Dendritic cell treated with granulocyte-macrophage colony-stimulating factor and Interleukin-4, amounts not matched to agents 40 ng/mL and 50 ng/mL, for 4 days (primary cell): ENCODE results near the gene RSPH4A.
"Not testable (repeated sequence)": the region's sequence is repeated elsewhere in the genome, so short reads cannot be mapped to it uniquely, and the experiment has no call there.

Experiments used
- H3K27ac Mint-ChIP-seq: one replicate; pipeline ENCODE4 v1.8.0; 2022; ENCODE audit warnings: mild to moderate bottlenecking, mixed read lengths
- H3K27me3 Mint-ChIP-seq: one replicate; pipeline ENCODE4 v1.8.0; 2022; ENCODE audit warnings: mild to moderate bottlenecking, mixed read lengths
- H3K36me3 Mint-ChIP-seq: one replicate; pipeline ENCODE4 v1.8.0; 2022; ENCODE audit warnings: low read depth, mixed read lengths
- H3K4me1 Mint-ChIP-seq: one replicate; pipeline ENCODE4 v1.8.0; 2022; ENCODE audit warnings: low read depth, mixed read lengths
- H3K4me3 Mint-ChIP-seq: one replicate; pipeline ENCODE4 v1.8.0; 2022; ENCODE audit warnings: mild to moderate bottlenecking, moderate library complexity, mixed read lengths
- H3K9me3 Mint-ChIP-seq: one replicate; pipeline ENCODE4 v1.8.0; 2022; ENCODE audit warnings: mixed read lengths
- intact Hi-C: fragments of 100-400 bp; cut with micrococcal nuclease; formaldehyde crosslinking; loops from one replicate; pipeline ENCODE4 v1.15.0; 2022

Gene RSPH4A

GRCh38 chr6:116661594-116661993, 45.3 kb downstream of the RSPH4A start:
- Mint-ChIP-seq H3K27me3 (no peaks in the 10 kb centered on the region), H3K4me1 (peaks cover 49% of the 10 kb centered on the region), H3K9me3 (no peaks in the 10 kb centered on the region), H3K27ac (no peak overlapping the region), H3K36me3 (peaks cover 71% of the 10 kb centered on the region), H3K4me3 (no peak overlapping the region)
- intact Hi-C loops, result no loop called here

- Mint-ChIP-seq H3K27ac (no peak overlapping the region), H3K4me3 (no peak overlapping the region), H3K4me1 (peaks cover 55% of the 10 kb centered on the region), H3K27me3 (no peaks in the 10 kb centered on the region), H3K9me3 (no peaks in the 10 kb centered on the region), H3K36me3 (peaks cover 65% of the 10 kb centered on the region)
- intact Hi-C loops, result no loop called here
These were observed 45.9 kb downstream of the RSPH4A start for GRCh38 chr6:116662202-116662601.

DNA sequence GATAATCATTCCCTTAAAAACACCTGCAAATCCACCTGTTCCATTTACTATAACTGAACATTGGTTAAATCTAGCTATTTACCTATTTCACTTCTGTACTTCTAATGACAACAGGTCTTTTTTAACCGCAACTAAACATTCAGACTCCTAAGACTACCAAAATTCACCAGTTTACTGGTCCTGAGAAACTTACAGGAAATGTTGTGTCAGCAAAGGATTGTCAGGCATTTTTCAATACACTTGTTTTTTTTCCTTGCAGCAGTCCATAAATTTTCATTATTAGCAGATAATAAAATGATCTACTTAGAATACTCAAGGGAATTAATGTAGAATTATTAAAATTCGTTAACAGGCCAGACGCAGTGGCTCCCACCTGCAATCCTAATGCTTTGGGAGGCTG, 47.0 kb downstream of the RSPH4A start:
- Mint-ChIP-seq H3K4me1 (peaks cover 59% of the 10 kb centered on the region), H3K27me3 (no peaks in the 10 kb centered on the region), H3K9me3 (no peaks in the 10 kb centered on the region), H3K27ac (no peak overlapping the region), H3K4me3 (no peak overlapping the region), H3K36me3 (peaks cover 59% of the 10 kb centered on the region)
- intact Hi-C loops, result no loop called here

- H3K4me3 Mint-ChIP-seq, H3K27me3 Mint-ChIP-seq, H3K9me3 Mint-ChIP-seq, intact Hi-C loops, H3K27ac Mint-ChIP-seq: not testable (repeated sequence)
- peaks cover 54% of the 10 kb centered on the region for H3K36me3 Mint-ChIP-seq
- H3K4me1 Mint-ChIP-seq, result peaks cover 59% of the 10 kb centered on the region
These were observed 47.9 kb downstream of the RSPH4A start for GRCh38 chr6:116664169-116664568.

GRCh38 chr6:116665464-116665863, 49.2 kb downstream of the RSPH4A start:
- Mint-ChIP-seq H3K27me3 (no peaks in the 10 kb centered on the region), H3K4me1 (peaks cover 53% of the 10 kb centered on the region), H3K27ac (no peak overlapping the region), H3K4me3 (no peak overlapping the region), H3K9me3 (no peaks in the 10 kb centered on the region), H3K36me3 (peaks cover 44% of the 10 kb centered on the region)
- intact Hi-C loops, result loop anchor here (5.0 kb wide), 2 partner anchors 93 to 413 kb away; partner anchors contain the start of genes RWDD1 and TSPYL4

- Mint-ChIP-seq H3K27ac (no peak overlapping the region), H3K9me3 (no peaks in the 10 kb centered on the region), H3K36me3 (peaks cover 38% of the 10 kb centered on the region), H3K4me3 (no peak overlapping the region), H3K27me3 (peaks cover 2% of the 10 kb centered on the region), H3K4me1 (peaks cover 46% of the 10 kb centered on the region)
- intact Hi-C loops, result loop anchor here (5.0 kb wide), 2 partner anchors 95 to 415 kb away; partner anchors contain the start of genes RWDD1 and TSPYL4
These were observed 50.6 kb downstream of the RSPH4A start for GRCh38 chr6:116666869-116667268.

- Mint-ChIP-seq H3K9me3 (no peaks in the 10 kb centered on the region), H3K4me3 (peak overlapping the region; percentile 90), H3K4me1 (peaks cover 39% of the 10 kb centered on the region), H3K36me3 (peaks cover 31% of the 10 kb centered on the region), H3K27me3 (peaks cover 5% of the 10 kb centered on the region), H3K27ac (peak overlapping the region; percentile 92)
- intact Hi-C loops, result loop anchor here (5.0 kb wide), 2 partner anchors 95 to 415 kb away; partner anchors contain the start of genes RWDD1 and TSPYL4
These were observed 51.3 kb downstream of the RSPH4A start for GRCh38 chr6:116667623-116668022.

- peaks cover 9% of the 10 kb centered on the region for H3K36me3 Mint-ChIP-seq
- peaks cover 3% of the 10 kb centered on the region for H3K4me1 Mint-ChIP-seq
- intact Hi-C loops, result no loop called here
- H3K9me3 Mint-ChIP-seq, result no peaks in the 10 kb centered on the region
- no peak overlapping the region for H3K27ac Mint-ChIP-seq
- H3K27me3 Mint-ChIP-seq, result peaks cover 5% of the 10 kb centered on the region
- no peak overlapping the region for H3K4me3 Mint-ChIP-seq
These were observed 56.0 kb downstream of the RSPH4A start for GRCh38 chr6:116672306-116672705.

GRCh38 chr6:116676021-116676420, 59.7 kb downstream of the RSPH4A start:
- intact Hi-C loops, result no loop called here
- Mint-ChIP-seq H3K9me3 (no peaks in the 10 kb centered on the region), H3K27ac (no peak overlapping the region), H3K27me3 (peaks cover 5% of the 10 kb centered on the region), H3K36me3 (peaks cover 3% of the 10 kb centered on the region), H3K4me3 (no peak overlapping the region), H3K4me1 (peaks cover 7% of the 10 kb centered on the region)

DNA sequence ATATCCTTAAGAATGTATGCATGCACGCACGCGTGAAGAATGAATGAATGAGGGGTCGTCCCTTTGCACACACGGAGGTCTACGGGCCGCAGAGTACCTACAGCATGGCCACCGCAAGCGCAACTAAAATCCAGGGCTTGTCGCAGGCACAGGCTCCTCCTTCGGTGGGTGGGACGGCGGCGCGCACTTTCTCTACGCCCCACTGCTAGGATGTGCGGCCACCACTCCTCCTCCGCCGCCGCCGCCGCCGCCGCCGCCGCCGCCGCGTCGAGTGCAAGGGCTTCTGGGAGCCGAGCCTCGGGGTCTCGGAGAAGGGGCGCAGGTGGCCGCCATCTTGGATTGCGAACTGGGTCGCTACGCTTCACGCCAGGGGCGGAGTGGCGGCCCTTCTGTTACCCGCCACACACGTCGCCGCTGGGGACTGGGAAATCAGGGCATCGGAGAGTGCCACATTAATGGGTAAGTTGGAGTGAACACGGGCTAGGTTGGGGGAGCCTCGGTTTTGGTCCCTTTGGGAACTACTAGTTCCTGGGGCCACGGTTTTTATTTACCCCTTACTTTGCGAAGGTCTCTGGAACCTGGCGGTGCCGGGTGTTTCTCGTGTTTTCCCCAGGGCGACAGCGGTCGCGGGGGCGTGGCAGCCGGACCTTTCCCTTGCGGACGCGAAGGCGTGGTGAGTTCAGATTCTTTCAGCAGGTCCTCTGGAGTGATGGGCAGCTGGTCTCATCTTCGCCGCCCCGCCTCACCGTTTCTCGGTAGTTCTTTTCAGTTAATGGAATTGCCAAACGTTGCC, 64.8 kb downstream of the RSPH4A start, which contains the start of gene KPNA5:
Gene KPNA5, plus strand, starts transcription at position 332 of the 793 bp plus-strand sequence. Its CDS starts 124 bp downstream, at position 456.
- H3K9me3 Mint-ChIP-seq, result no peaks in the 10 kb centered on the region
- H3K27ac Mint-ChIP-seq, result peak within 1 kb of the TSS; percentile 94
- peaks cover 27% of the 10 kb centered on the region for H3K36me3 Mint-ChIP-seq
- intact Hi-C loops, result no loop called here
- peaks cover 24% of the 10 kb centered on the region for H3K4me1 Mint-ChIP-seq
- H3K27me3 Mint-ChIP-seq, result no peaks in the 10 kb centered on the region
- peak within 1 kb of the TSS; percentile 98 for H3K4me3 Mint-ChIP-seq

DNA sequence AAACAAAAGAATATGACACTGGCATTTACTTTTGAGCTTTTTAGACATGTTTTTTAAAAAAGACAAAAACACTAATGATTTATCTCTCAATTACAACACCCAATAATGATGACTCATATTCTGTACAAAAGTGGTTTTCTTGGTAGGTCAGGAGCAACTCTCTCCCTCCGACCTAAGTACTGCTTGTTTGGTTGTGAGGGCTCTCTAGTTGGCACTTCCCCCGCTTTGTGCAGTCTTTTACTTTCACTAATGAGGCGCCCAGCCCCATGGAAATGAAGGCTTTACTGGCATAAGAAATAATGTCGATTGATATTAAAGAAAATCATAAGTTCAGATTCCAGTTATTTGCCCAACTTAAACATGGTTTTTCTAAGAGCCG, 66.0 kb downstream of the RSPH4A start:
- H3K27me3 Mint-ChIP-seq, result no peaks in the 10 kb centered on the region
- peak overlapping the region; percentile 94 for H3K27ac Mint-ChIP-seq
- peaks cover 27% of the 10 kb centered on the region for H3K36me3 Mint-ChIP-seq
- peaks cover 25% of the 10 kb centered on the region for H3K4me1 Mint-ChIP-seq
- no peaks in the 10 kb centered on the region for H3K9me3 Mint-ChIP-seq
- intact Hi-C loops, result no loop called here
- peak overlapping the region; percentile 98 for H3K4me3 Mint-ChIP-seq
